K562 (cell line): Measurements from ENCODE around the gene ATXN7.

Experiments
- FOXK2 ChIP-seq, 2 experiments: fragments of 450-650 bp; IDR thresholded peaks in 1 of 2; conservative IDR thresholded peaks in 1 of 2; 2 replicates each; pipeline ENCODE4 v1.6.1; 2016; ENCODE audit warnings: low read depth in 2 of 2, mild to moderate bottlenecking in 1 of 2
- HCFC1 ChIP-seq: IDR thresholded peaks from 2 replicates; pipeline ENCODE4 v1.6.1; 2012; ENCODE audit warnings: low read depth, low read length, improper control_type of control experiment
- POLR2A ChIP-seq: fragments of 450-650 bp; conservative IDR thresholded peaks from 2 replicates; pipeline ENCODE4 v1.6.1; 2016
- PRMT5 ChIP-seq: sonication (generic); formaldehyde crosslinking; IDR thresholded peaks from 2 replicates; pipeline ENCODE4 v1.5.0; 2020; ENCODE audit warnings: missing genetic modification reagents
- SMARCA5 ChIP-seq: fragments of 450-650 bp; IDR thresholded peaks from 2 replicates; pipeline ENCODE4 v1.6.1; 2016

DNA sequence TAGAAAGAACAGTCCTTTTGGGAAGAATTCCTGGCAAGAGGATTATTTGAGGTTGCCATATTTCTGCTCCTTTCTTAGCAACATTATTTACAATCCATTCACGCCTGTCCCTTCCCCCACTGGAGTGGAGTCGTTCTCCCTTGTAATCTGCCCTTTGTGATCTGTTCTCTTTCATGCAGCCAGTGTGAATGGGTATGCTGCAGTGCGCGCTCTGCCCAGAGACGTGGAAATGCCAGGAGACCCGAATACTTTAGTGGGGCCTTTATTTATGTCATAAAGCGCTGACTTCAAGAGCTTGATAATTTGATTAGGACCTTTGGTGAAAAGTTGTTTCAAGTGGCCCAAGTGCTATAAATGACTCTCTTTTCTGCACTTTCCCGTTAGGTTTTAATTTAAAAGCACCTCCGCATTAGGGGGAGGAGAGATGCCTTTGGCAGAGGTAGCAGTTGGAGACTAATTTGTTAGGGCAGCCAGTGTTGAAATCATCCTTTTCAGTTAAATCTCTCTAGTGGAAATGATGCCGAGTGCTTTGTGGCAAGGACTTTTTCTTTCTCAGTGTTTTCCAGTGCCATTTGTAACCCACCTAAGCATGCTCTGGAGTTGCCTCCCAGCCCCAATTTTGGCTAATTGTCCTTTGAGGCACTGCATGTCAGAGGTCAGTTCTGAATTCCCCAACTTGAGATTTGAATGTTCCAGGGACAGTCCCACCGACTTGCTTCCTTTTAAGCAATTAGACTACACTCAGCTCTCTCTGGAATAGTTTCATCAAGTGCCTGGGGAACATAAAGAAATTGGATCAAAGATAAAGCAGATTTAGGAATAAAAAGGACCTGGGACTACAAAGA lies 107.2 kb downstream of the ATXN7 start:
- TF ChIP-seq HCFC1 (no peak), POLR2A (no peak), SMARCA5 (no peak), FOXK2 (conservative IDR thresholded peaks at IDR 0.05 in 1 of 2, IDR thresholded peaks at IDR 0.05 in 1 of 2; ENCODE audit: low read depth in 2 of 2) (no peak), PRMT5 (CRISPR knock-in tag) (no peak)
